GM19328 (cell line): Measurements from ENCODE around the gene GAPDHS.

Experiments used
- ATAC-seq: cut with Tn5 transposase; IDR thresholded peaks from one replicate; pipeline ENCODE4 v1.9.1; 2021; ENCODE audit warnings: mild to moderate bottlenecking, moderate library complexity; ENCODE audit not compliant: unreplicated experiment

GAPDHS gene

GRCh38 chr19:35533201-35533821 is at the start of gene GAPDHS:
Gene GAPDHS, plus strand, starts transcription at chr19:35533456. Its CDS starts 72 bp downstream, at chr19:35533528.
- ATAC-seq: no peak

GRCh38 chr19:35484252-35485036 is 48.8 kb upstream of the GAPDHS start:
- no peak for ATAC-seq

- no peak for ATAC-seq
Measured at GRCh38 chr19:35486268-35486708, 47.0 kb upstream of the GAPDHS start.

- no peak for ATAC-seq
Measured at GRCh38 chr19:35487656-35488182, 45.5 kb upstream of the GAPDHS start.

GRCh38 chr19:35488677-35489076 is 44.6 kb upstream of the GAPDHS start:
- ATAC-seq: no peak

- no peak for ATAC-seq
Measured at GRCh38 chr19:35490364-35490763, 42.9 kb upstream of the GAPDHS start, which contains the start of gene KRTDAP. Gene KRTDAP, minus strand, starts transcription at chr19:35490464. Its CDS starts 22 bp downstream, at chr19:35490442.

- ATAC-seq: no peak
Measured at GRCh38 chr19:35491836-35492360, 41.4 kb upstream of the GAPDHS start.

- ATAC-seq: no peak
Measured at GRCh38 chr19:35493971-35494370, 39.3 kb upstream of the GAPDHS start.

GRCh38 chr19:35495107-35496064 is 37.9 kb upstream of the GAPDHS start:
- ATAC-seq: no peak

GRCh38 chr19:35497406-35497805 is 35.9 kb upstream of the GAPDHS start:
- ATAC-seq: no peak

- no peak for ATAC-seq
Measured at GRCh38 chr19:35498220-35498619, 35.0 kb upstream of the GAPDHS start.

- no peak for ATAC-seq
Measured at GRCh38 chr19:35498984-35499527, 34.2 kb upstream of the GAPDHS start.

- ATAC-seq: no peak
Measured at GRCh38 chr19:35500611-35501010, 32.6 kb upstream of the GAPDHS start.

GRCh38 chr19:35501684-35502083 is 31.6 kb upstream of the GAPDHS start:
- no peak for ATAC-seq

- no peak for ATAC-seq
Measured at GRCh38 chr19:35502751-35503150, 30.5 kb upstream of the GAPDHS start.

- ATAC-seq: no peak
Measured at GRCh38 chr19:35506011-35506410, 27.2 kb upstream of the GAPDHS start.

- ATAC-seq: no peak
Measured at GRCh38 chr19:35507561-35507960, 25.7 kb upstream of the GAPDHS start.

- no peak for ATAC-seq
Measured at GRCh38 chr19:35508129-35508528, 25.1 kb upstream of the GAPDHS start.

GRCh38 chr19:35509018-35509652 is 24.1 kb upstream of the GAPDHS start:
- ATAC-seq: no peak
